Measurements from ENCODE around the gene RAB23.

- TF ChIP-seq CTCF (IDR thresholded peaks at IDR 0.05; ENCODE audit: low read length) (no peak), EZH2 (IDR thresholded peaks at IDR 0.05; ENCODE audit: borderline replicate concordance, low read length) (no peak)
These were observed 28.9 kb downstream of the RAB23 start for GRCh38 chr6:57193177-57193576.

Data from OCI-LY1 (cell line).